SH-SY5Y (cell line): ENCODE data around the gene FAM228A.

Experiments
- GATA2 ChIP-seq: IDR thresholded peaks from 2 replicates; pipeline ENCODE4 v1.6.1; 2011; ENCODE audit warnings: mild to moderate bottlenecking, low read depth, low read length
- GATA3 ChIP-seq: IDR thresholded peaks from 2 replicates; pipeline ENCODE4 v1.6.1; 2011; ENCODE audit warnings: low read depth, mild to moderate bottlenecking, low read length, moderate library complexity

DNA sequence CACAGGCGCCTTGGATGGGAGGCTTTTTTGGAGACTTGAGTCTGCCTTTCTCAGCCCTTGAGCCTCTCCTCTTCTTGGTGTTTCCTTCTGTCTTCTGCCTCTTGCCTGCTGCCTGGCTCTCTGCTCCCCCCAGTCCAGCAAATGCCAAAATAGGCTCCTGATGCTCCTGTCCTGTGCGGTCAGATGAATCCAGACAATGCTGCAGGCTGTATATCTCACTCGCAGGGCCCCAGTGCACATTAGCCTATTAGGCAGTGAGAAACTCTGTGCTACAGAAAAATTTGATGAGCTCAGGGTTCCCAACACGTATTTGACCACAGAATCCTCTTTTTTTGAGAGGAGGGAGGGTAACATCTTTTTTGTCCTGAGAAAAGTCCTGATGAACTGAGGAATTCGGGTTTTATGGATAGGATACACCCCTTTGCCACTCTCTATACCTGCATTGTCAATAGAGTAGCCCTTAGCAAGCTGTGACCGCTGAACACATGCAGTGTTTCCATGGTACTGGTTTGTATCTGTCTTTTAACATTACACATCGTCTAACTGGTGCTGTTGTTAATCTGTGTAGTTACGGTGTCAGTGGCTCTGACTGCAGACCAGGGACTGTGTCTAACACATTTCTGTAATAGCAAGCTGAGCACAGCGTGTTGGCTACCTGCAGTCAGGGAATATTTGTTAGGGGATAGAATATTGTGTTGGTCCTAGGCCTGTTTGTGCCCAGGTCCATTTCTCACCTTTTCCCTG is 50.8 kb downstream of the FAM228A start:
- TF ChIP-seq GATA2 (no peak), GATA3 (no peak)
